H9 (cell line): ENCODE results near the gene PNPO. TPM values are rescaled to one million over a fixed set of nuclear protein-coding genes. Genes with fewer than 3 reads are reported as not detected.

Source experiments
- DNase-seq: peaks from one replicate; pipeline ENCODE4 v3.0.0-alpha.2; 2017
- H2AFZ ChIP-seq: one replicate; pipeline ENCODE4 v1.6.1; 2013; ENCODE audit warnings: mild to moderate bottlenecking, low read length, control low read depth, moderate library complexity
- H2AK5ac ChIP-seq: 2 replicates; pipeline ENCODE4 v1.6.1; 2013; ENCODE audit warnings: low read length, control low read depth, mixed read lengths; ENCODE audit not compliant: insufficient read length
- H2BK120ac ChIP-seq: one replicate; pipeline ENCODE4 v1.6.1; 2013; ENCODE audit warnings: low read depth, mild to moderate bottlenecking, low read length, control low read depth, inconsistent platforms; ENCODE audit not compliant: poor library complexity, severe bottlenecking
- H2BK12ac ChIP-seq: 2 replicates; pipeline ENCODE4 v1.6.1; 2013; ENCODE audit warnings: low read length, control low read depth, mixed read lengths, low read depth; ENCODE audit not compliant: insufficient read length
- H2BK15ac ChIP-seq: 2 replicates; pipeline ENCODE4 v1.6.1; 2013; ENCODE audit warnings: low read depth, low read length, control low read depth
- H2BK20ac ChIP-seq: one replicate; pipeline ENCODE4 v1.6.1; 2013; ENCODE audit warnings: low read depth, mild to moderate bottlenecking, low read length, control low read depth, inconsistent platforms; ENCODE audit not compliant: poor library complexity, severe bottlenecking
- H2BK5ac ChIP-seq: 2 replicates; pipeline ENCODE4 v1.6.1; 2013; ENCODE audit warnings: low read length, control low read depth, mixed read lengths; ENCODE audit not compliant: insufficient read length
- H3K14ac ChIP-seq: 2 replicates; pipeline ENCODE4 v1.6.1; 2013; ENCODE audit warnings: low read length, control low read depth; ENCODE audit not compliant: insufficient read depth
- H3K18ac ChIP-seq: 2 replicates; pipeline ENCODE4 v1.6.1; 2013; ENCODE audit warnings: low read depth, mild to moderate bottlenecking, mixed read lengths, low read length, control low read depth; ENCODE audit not compliant: insufficient read length
- H3K23ac ChIP-seq: 2 replicates; pipeline ENCODE4 v1.6.1; 2013; ENCODE audit warnings: low read length, control low read depth, mixed read lengths, low read depth; ENCODE audit not compliant: insufficient read length
- H3K23me2 ChIP-seq: 2 replicates; pipeline ENCODE4 v1.6.1; 2013; ENCODE audit warnings: low read depth, mild to moderate bottlenecking, mixed read lengths, low read length, control low read depth; ENCODE audit not compliant: insufficient read length, poor library complexity, severe bottlenecking
- H3K27ac ChIP-seq: 2 replicates; pipeline ENCODE4 v1.5.1; 2013; ENCODE audit warnings: low read length, control low read depth, mixed read lengths, low read depth; ENCODE audit not compliant: insufficient read length
- H3K27me3 ChIP-seq: 2 replicates; pipeline ENCODE4 v1.6.1; 2013; ENCODE audit warnings: low read length, control low read depth, inconsistent platforms; ENCODE audit not compliant: insufficient read depth
- H3K4ac ChIP-seq: 2 replicates; pipeline ENCODE4 v1.6.1; 2013; ENCODE audit warnings: low read depth, mild to moderate bottlenecking, control low read depth, inconsistent platforms, low read length, moderate library complexity
- H3K4me1 ChIP-seq: 2 replicates; pipeline ENCODE4 v1.6.1; 2013; ENCODE audit warnings: low read length, control low read depth, inconsistent platforms; ENCODE audit not compliant: insufficient read depth
- H3K4me2 ChIP-seq: 2 replicates; pipeline ENCODE4 v1.6.1; 2013; ENCODE audit warnings: low read length, control low read depth, mixed read lengths; ENCODE audit not compliant: insufficient read length, insufficient read depth
- H3K56ac ChIP-seq: 2 replicates; pipeline ENCODE4 v1.6.1; 2013; ENCODE audit warnings: low read depth, mild to moderate bottlenecking, mixed read lengths, low read length, control low read depth; ENCODE audit not compliant: insufficient read length
- H3K79me1 ChIP-seq: 2 replicates; pipeline ENCODE4 v1.6.1; 2013; ENCODE audit warnings: low read depth, mild to moderate bottlenecking, moderate library complexity, low read length, control low read depth, inconsistent platforms; ENCODE audit not compliant: insufficient read depth, poor library complexity, severe bottlenecking
- H3K79me2 ChIP-seq: 2 replicates; pipeline ENCODE4 v1.6.1; 2013; ENCODE audit warnings: low read length, control low read depth, inconsistent platforms; ENCODE audit not compliant: insufficient read depth
- H3K9ac ChIP-seq: 2 replicates; pipeline ENCODE4 v1.6.1; 2013; ENCODE audit warnings: low read length, control low read depth, mixed read lengths; ENCODE audit not compliant: insufficient read length; ENCODE audit errors: extremely low read depth
- H3K9me3 ChIP-seq: one replicate; pipeline ENCODE4 v1.6.1; 2013; ENCODE audit warnings: low read depth, low read length, inconsistent platforms; ENCODE audit not compliant: control insufficient read depth
- H3T11ph ChIP-seq: one replicate; pipeline ENCODE4 v1.6.1; 2013; ENCODE audit warnings: mild to moderate bottlenecking, low read length, control low read depth, inconsistent platforms
- H4K20me1 ChIP-seq: one replicate; pipeline ENCODE4 v1.6.1; 2013; ENCODE audit not compliant: control insufficient read depth, insufficient read length, insufficient read depth
- H4K5ac ChIP-seq: 2 replicates; pipeline ENCODE4 v1.6.1; 2013; ENCODE audit warnings: low read depth, mild to moderate bottlenecking, mixed read lengths, low read length, control low read depth; ENCODE audit not compliant: insufficient read length
- H4K8ac ChIP-seq: replicated peaks from 2 replicates; pipeline ENCODE4 v1.6.1; 2013; ENCODE audit warnings: low read length, control low read depth, mixed read lengths, low read depth; ENCODE audit not compliant: insufficient read length
- H4K91ac ChIP-seq: 2 replicates; pipeline ENCODE4 v1.6.1; 2013; ENCODE audit warnings: low read depth, mild to moderate bottlenecking, moderate library complexity, mixed read lengths, low read length, control low read depth; ENCODE audit not compliant: insufficient read length
- H3K27ac Mint-ChIP-seq, 3 experiments: 2 replicates in 2 of 3; 3 replicates in 1 of 3; pipeline ENCODE4 v1.8.0; 2020 to 2021; ENCODE audit warnings: mixed read lengths in 3 of 3, mild to moderate bottlenecking in 1 of 3, moderate library complexity in 1 of 3
- H3K27me3 Mint-ChIP-seq: 2 replicates; pipeline ENCODE4 v1.8.0; 2021; ENCODE audit warnings: low read depth, mild to moderate bottlenecking, moderate library complexity, mixed read lengths
- H3K36me3 Mint-ChIP-seq, 3 experiments: 2 replicates in 2 of 3; 3 replicates in 1 of 3; pipeline ENCODE4 v1.8.0; 2020 to 2021; ENCODE audit warnings: low read depth in 3 of 3, mixed read lengths in 3 of 3; ENCODE audit not compliant: insufficient read depth in 1 of 3
- H3K4me1 Mint-ChIP-seq, 2 experiments: 2 replicates each; pipeline ENCODE4 v1.8.0; 2020; ENCODE audit warnings: mixed read lengths in 2 of 2
- H3K4me3 Mint-ChIP-seq, 2 experiments: 2 replicates in 1 of 2; 3 replicates in 1 of 2; pipeline ENCODE4 v1.8.0; 2020 to 2021; ENCODE audit warnings: mild to moderate bottlenecking in 2 of 2, mixed read lengths in 2 of 2, moderate library complexity in 1 of 2
- H3K9me3 Mint-ChIP-seq, 2 experiments: 2 replicates in 1 of 2; 3 replicates in 1 of 2; pipeline ENCODE4 v1.8.0; 2020; ENCODE audit warnings: mild to moderate bottlenecking in 2 of 2, mixed read lengths in 2 of 2, moderate library complexity in 1 of 2
- CTCF ChIP-seq: fragments of 200-600 bp; sonication (generic); conservative IDR thresholded peaks from 3 replicates; pipeline ENCODE4 v1.8.0; 2021; ENCODE audit warnings: antibody characterized with exemption, mild to moderate bottlenecking
- WGBS: extraction: QIAGEN DNeasy Blood & Tissue Kit; methylation state at CpG from one replicate; pipeline ENCODE4 v1.1.7; 2013; ENCODE audit warnings: missing lambda C conversion rate, low lambda C conversion rate, mixed read lengths; ENCODE audit not compliant: insufficient read length; ENCODE audit errors: extremely low coverage; 5-methylcytosine and 5-hydroxymethylcytosine counted together
- total RNA-seq: library from RNA; stranded (reverse); gene quantifications from 2 replicates; pipeline ENCODE4 v1.2.1, GENCODE V29; 2021

Gene PNPO
- total RNA-seq, 1 experiment from 2014 or later = 6.7 TPM

- H3K18ac ChIP-seq = no peak overlapping the region
- H2BK120ac ChIP-seq = no peak overlapping the region
- H3K4me1 Mint-ChIP-seq = peaks cover 0 to 23% of the 10 kb centered on the region in 2 experiments
- no peaks in the 10 kb centered on the region for H3K9me3 ChIP-seq
- no peak overlapping the region for H3K9ac ChIP-seq
- no peaks in the 10 kb centered on the region for H3K79me2 ChIP-seq
- no peak overlapping the region for H3K23ac ChIP-seq
- no peaks in the 10 kb centered on the region for H3K23me2 ChIP-seq
- H2BK15ac ChIP-seq = no peak overlapping the region
- no peak for TF ChIP-seq CTCF
- no peaks in the 10 kb centered on the region for H3K27me3 ChIP-seq
- H2AK5ac ChIP-seq = no peak overlapping the region
- H3K4me1 ChIP-seq = no peaks in the 10 kb centered on the region; the same call in 1 of the 2 replicates
- no peak overlapping the region for H3K4me3 Mint-ChIP-seq
- H4K91ac ChIP-seq = no peak overlapping the region
- H3K27ac Mint-ChIP-seq = no peak overlapping the region
- H3K4ac ChIP-seq = no peak overlapping the region
- no peak overlapping the region for H4K8ac ChIP-seq
- no peaks in the 10 kb centered on the region for H3K9me3 Mint-ChIP-seq
- no peaks in the 10 kb centered on the region for H3K79me1 ChIP-seq
- no peak overlapping the region for H3K4me2 ChIP-seq
- DNase-seq = no peak
- no peak overlapping the region for H3K14ac ChIP-seq
- H4K5ac ChIP-seq = no peak overlapping the region
- no peak overlapping the region for H3K56ac ChIP-seq
- H3T11ph ChIP-seq = no peak overlapping the region
- H3K27ac ChIP-seq = no peak overlapping the region
- no CpG with 5 or more reads among the region's 3 CpGs for WGBS
- peaks cover 39% of the 10 kb centered on the region for H3K27me3 Mint-ChIP-seq
- H2BK20ac ChIP-seq = no peak overlapping the region
- no peak overlapping the region for H2AFZ ChIP-seq
- H4K20me1 ChIP-seq = no peaks in the 10 kb centered on the region
- no peaks in the 10 kb centered on the region for H3K36me3 Mint-ChIP-seq
- no peak overlapping the region for H2BK12ac ChIP-seq
- H2BK5ac ChIP-seq = no peak overlapping the region
Observed at GRCh38 chr17:47962901-47963300, 21.5 kb downstream of the PNPO start.
